Measurements from ENCODE around the gene MYL7.

Gene MYL7

GRCh38 chr7:44110719-44111635, 30.2 kb downstream of the MYL7 start:
- DNase-seq: no peak

- no peak for DNase-seq
Measured at GRCh38 chr7:44109991-44110390, 31.1 kb downstream of the MYL7 start.

DNA sequence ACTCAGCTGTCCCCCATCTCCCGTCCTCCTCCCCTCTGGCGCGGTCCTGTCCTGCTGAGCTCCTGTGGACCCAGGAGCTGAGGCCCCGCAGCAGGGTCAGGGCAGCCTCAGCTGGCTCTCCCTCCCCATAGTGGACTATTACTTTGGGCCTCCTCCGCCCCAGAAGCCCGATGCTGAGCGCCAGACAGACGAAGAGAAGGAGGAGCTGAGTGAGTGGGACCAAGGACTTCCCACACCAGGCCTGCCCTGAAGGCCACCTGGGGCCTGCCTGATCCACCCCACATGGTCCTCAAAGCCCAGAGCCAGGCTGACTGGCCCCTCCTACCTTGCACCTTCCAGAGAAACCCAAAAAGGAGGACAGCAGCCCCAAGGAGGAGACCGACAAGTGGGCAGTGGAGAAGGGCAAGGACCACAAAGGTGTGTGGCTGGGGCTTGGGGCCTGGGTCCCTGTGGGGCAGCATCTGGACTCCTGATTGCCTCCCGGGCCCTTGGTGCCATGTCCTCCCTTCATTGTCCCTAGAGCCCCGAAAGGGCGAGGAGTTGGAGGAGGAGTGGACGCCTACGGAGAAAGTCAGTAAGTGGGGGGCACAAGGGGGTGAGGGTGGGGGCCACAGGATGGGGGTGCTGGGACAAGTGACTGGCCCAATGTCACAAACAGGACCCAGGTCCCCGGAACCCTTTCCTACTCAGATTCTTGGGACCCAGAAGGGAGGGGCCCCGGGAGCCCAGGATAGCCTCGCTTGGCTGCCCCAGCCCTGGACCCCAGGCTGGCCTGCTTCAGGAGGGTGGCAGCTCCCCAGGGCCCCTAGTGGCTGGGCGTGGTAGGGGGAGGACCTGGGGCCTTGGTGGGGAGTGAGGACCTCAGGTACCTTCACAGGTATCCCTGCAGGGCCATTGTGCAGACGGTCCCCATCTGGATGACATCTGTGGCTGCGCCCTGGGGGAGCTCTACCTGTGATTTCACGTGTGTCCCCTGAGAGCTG, 32.1 kb downstream of the MYL7 start:
- no peak for DNase-seq

GRCh38 chr7:44107961-44108767, 33.0 kb downstream of the MYL7 start:
- no peak for DNase-seq

GRCh38 chr7:44107116-44107960, 33.8 kb downstream of the MYL7 start:
- DNase-seq: no peak

DNA sequence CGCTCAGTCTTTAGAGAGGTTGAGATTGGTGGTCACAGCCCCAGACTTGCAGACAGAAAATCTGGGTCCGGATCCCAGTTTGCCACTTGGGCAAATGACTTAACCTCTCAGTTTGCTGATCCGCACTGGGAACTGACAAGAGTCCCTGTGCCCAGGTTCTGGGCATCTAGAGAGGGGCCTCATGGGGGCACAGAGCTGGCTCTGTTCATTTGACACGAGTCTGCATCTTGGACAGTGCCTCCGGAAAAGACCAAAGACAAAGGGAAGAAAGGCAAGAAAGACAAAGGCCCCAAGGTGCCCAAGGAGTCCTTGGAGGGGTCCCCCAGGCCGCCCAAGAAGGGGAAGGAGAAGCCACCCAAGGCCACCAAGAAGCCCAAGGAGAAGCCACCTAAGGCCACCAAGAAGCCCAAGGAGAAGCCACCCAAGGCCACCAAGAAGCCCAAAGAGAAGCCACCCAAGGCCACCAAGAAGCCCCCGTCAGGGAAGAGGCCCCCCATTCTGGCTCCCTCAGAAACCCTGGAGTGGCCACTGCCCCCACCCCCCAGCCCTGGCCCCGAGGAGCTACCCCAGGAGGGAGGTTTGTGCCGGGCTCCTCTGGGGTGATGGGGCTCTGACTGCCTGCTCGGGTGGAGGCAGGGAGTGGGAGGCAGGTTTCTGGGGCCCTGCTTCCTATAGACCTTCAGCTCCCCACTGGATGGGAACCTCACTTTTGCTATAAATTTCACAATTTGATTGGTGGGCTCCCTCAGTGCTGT, 34.6 kb downstream of the MYL7 start:
- DNase-seq: no peak

DNA sequence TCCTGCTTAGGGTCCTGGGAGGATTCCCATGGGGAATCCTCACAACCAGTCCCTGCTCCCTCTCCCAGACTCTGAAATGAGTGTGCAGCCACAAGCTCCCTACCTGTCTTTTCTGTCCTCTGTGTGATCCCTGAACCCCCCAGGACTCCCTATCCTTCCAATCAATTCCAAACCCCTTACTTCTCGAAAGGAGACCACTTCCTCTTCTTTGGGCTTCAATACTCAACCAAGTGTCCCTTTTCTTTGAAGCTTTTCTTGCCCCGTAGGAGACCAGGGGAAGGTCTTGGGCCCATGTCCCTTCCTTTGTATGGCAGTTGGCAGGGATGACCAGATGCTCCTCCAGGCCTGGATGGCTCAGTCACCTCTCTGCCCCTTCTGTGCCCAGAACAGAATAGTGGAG, 35.3 kb downstream of the MYL7 start:
- DNase-seq: no peak

GRCh38 chr7:44104860-44105771, 36.0 kb downstream of the MYL7 start:
- DNase-seq: no peak

DNA sequence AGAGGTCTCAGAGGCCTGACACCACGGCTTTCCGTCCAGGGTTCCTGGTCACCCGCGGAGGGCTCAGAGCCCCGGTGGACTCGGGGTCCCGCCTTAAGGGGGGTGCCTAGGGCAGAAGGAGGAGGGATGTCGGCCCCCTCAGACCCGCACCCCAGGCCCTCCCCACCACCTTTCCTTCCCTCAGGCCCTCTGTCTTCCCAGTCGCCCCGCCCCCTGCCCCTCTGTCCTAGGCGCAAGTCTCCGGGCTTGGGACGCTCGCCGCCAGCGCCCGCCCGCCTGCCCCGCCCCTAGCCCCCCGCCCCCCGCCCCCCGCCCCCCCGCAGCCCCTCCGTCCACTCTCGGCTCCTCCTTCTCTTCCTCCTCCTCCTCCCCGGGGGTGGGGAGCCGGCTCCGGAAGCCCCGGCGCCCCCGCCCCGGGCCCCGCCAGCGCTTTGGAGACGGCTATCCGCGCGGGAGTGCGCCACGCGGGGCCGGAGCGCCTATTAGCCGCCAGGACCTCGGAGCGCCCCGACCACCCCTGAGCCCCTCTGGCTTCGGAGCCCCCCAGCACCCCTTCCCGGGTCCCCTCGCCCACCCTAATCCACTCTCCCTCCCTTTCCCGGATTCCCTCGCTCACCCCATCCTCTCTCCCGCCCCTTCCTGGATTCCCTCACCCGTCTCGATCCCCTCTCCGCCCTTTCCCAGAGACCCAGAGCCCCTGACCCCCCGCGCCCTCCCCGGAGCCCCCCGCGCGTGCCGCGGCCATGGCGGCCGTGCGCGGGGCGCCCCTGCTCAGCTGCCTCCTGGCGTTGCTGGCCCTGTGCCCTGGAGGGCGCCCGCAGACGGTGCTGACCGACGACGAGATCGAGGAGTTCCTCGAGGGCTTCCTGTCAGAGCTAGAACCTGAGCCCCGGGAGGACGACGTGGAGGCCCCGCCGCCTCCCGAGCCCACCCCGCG, 36.9 kb downstream of the MYL7 start, which contains the start of gene AEBP1:
TSS of gene AEBP1 (plus strand) at position 423 of the 937 bp plus-strand sequence. CDS start at position 744, 321 bp downstream.
- no peak for DNase-seq

DNA sequence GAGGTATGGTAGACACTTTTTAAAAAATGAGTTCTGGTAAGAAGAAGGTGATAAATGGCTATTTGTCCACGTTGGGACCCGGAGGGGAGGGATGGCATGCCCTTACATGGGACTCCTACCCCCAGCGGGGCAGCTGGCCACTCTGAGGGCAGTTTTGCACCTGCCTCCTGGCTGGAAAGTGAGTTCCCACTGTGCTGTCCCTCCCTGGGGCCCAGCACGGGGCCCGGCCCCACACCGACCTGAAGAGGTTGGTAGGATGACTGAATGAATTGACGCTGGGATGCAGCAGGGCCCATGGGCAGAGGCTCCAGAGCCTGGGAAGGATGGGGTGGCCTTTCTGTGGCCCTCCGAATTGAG, 37.6 kb downstream of the MYL7 start:
- DNase-seq: no peak

GRCh38 chr7:44102846-44103565, 38.1 kb downstream of the MYL7 start:
- no peak for DNase-seq

DNA sequence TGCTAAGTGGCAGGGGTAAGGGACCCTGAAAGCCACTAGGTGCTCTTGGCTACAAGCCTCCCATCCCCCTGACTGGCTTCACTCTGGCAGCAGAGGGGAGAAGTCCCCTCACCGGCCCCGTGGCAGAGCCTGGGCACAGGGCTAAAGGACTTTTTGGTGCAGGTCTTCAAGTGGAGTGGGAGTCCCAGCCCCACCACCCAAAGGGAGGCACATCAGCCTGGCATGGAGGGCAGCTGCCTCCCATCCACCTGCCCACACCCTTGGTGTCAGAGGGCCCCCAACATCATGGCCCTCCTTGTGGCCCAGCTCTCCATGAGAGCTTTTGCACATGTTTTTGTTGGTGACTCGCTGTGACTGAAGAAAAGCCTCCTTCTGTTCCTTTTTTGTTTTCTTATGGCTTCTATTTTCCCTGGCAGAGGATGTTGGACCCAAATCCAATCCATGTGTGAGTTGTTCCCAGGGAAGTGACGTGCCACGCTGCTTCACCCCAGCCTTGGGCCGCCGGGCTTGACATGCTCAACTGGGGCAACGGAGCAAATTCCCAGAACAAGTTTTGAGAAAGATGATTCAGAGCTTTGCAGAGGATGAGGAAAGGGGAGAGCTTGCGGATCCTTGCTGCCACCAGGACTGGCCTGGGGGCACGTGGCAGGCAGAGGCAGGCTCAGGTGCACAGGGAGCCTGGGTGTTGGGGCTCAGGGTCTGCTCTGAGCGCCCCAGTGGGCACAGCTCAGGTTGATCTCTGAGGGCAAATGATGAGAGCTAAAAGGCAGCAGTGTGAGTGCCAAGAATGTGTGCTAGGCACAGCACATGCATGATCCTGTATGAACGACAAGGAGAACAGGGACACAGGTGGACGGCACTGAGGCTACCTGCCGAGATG, 38.9 kb downstream of the MYL7 start:
- DNase-seq: no peak

DNA sequence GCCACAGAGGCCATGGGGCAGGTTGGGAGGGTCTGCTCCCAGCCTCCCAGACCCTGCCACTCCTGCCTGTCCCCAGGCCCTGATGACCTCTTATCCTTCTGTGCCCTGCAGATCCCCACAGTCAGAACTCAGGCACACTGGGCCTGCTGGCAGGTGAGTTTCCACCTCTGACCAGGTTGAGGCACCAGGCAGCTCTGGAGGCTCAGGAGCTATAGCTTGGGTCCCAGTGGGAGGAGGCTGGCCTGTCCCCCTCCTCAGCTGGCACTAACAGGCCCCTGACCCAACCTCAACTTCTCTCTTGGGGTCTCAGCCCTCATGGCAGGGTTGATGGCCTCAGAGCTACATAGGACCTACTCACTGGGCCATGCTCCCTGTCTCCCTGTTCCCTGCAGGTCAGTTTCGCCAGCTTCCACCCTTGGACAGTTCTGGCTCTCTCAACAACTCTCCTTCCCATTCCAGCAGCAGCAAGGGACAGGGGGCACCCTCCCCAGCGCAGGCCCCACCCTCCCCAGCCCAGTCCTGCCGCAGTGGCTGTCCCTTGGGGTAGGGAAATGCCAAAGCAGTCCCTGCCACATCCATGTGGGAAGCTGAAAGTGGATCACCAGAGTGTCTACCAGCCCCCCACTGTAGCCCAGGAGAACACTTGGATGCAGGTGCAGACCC, 39.7 kb downstream of the MYL7 start:
- no peak for DNase-seq

GRCh38 chr7:44100458-44101302, 40.5 kb downstream of the MYL7 start:
- no peak for DNase-seq

GRCh38 chr7:44099669-44100068, 41.5 kb downstream of the MYL7 start:
- no peak for DNase-seq
